Neural progenitor cell (in vitro differentiated cells): ENCODE results near the gene ZDHHC8. TPM values are rescaled to one million over a fixed set of nuclear protein-coding genes. Genes with fewer than 3 reads are reported as not detected.

Experiments
- DNase-seq: peaks from one replicate; pipeline ENCODE4 v3.0.0-alpha.2; 2016; ENCODE audit warnings: low spot score
- H2AFZ ChIP-seq: fragments of 200-600 bp; sonication (generic); replicated peaks from 2 replicates; pipeline ENCODE4 v1.6.1; 2016; ENCODE audit warnings: antibody characterized with exemption
- H3F3A ChIP-seq: fragments of 200-600 bp; sonication (generic); 2 replicates; pipeline ENCODE4 v1.6.1; 2016; ENCODE audit warnings: antibody characterized with exemption, low read depth
- H3K27ac ChIP-seq: fragments of 200-600 bp; sonication (generic); 2 replicates; pipeline ENCODE4 v1.5.1; 2016; ENCODE audit warnings: mild to moderate bottlenecking
- H3K27me3 ChIP-seq: fragments of 200-600 bp; sonication (generic); 2 replicates; pipeline ENCODE4 v1.6.1; 2016; ENCODE audit warnings: mild to moderate bottlenecking, moderate library complexity
- H3K36me3 ChIP-seq: fragments of 200-600 bp; sonication (generic); 2 replicates; pipeline ENCODE4 v1.5.1; 2016
- H3K4me1 ChIP-seq: fragments of 200-600 bp; sonication (generic); 2 replicates; pipeline ENCODE4 v1.6.1; 2016; ENCODE audit warnings: mixed run types
- H3K4me2 ChIP-seq: fragments of 200-600 bp; sonication (generic); 2 replicates; pipeline ENCODE4 v1.6.1; 2016
- H3K4me3 ChIP-seq: fragments of 200-600 bp; sonication (generic); 2 replicates; pipeline ENCODE4 v1.5.1; 2016
- H3K79me2 ChIP-seq: fragments of 200-600 bp; sonication (generic); 2 replicates; pipeline ENCODE4 v1.6.1; 2016; ENCODE audit warnings: low read depth
- H3K9ac ChIP-seq: fragments of 200-600 bp; sonication (generic); 2 replicates; pipeline ENCODE4 v1.6.1; 2016
- H3K9me3 ChIP-seq: fragments of 200-600 bp; sonication (generic); 2 replicates; pipeline ENCODE4 v1.5.1; 2016; ENCODE audit warnings: low read depth
- H4K20me1 ChIP-seq: fragments of 200-600 bp; sonication (generic); 2 replicates; pipeline ENCODE4 v1.6.1; 2016; ENCODE audit warnings: low read depth
- H3K27ac Mint-ChIP-seq: 3 replicates; pipeline ENCODE4 v1.8.0; 2021; ENCODE audit warnings: mixed read lengths
- H3K27me3 Mint-ChIP-seq: 2 replicates; pipeline ENCODE4 v1.8.0; 2022; ENCODE audit warnings: low read depth, mild to moderate bottlenecking, inconsistent platforms, moderate library complexity, mixed read lengths; ENCODE audit not compliant: insufficient read depth
- H3K36me3 Mint-ChIP-seq: 3 replicates; pipeline ENCODE4 v1.8.0; 2021; ENCODE audit warnings: mixed read lengths
- H3K4me1 Mint-ChIP-seq: 3 replicates; pipeline ENCODE4 v1.8.0; 2021; ENCODE audit warnings: mixed read lengths
- H3K4me3 Mint-ChIP-seq: 3 replicates; pipeline ENCODE4 v1.8.0; 2021; ENCODE audit warnings: mild to moderate bottlenecking, moderate library complexity, mixed read lengths
- H3K9me3 Mint-ChIP-seq: 3 replicates; pipeline ENCODE4 v1.8.0; 2020; ENCODE audit warnings: mixed read lengths
- EZH2 ChIP-seq: fragments of 200-600 bp; sonication (generic); IDR thresholded peaks from 2 replicates; pipeline ENCODE4 v1.6.1; 2017; ENCODE audit warnings: antibody characterized with exemption, mild to moderate bottlenecking, moderate library complexity
- EZH2phosphoT487 ChIP-seq: fragments of 200-600 bp; sonication (generic); IDR thresholded peaks from 2 replicates; pipeline ENCODE4 v1.6.1; 2017; ENCODE audit warnings: antibody characterized with exemption
- total RNA-seq: library from RNA; depleted of rRNA; stranded (reverse); fragments of >200 nt; gene quantifications from 2 replicates; pipeline ENCODE4 v1.2.3, GENCODE V29; 2015; ENCODE audit warnings: low replicate concordance
- TF ChIP-seq, protein P1 (sequence below): fragments of 200-600 bp; sonication (generic); IDR thresholded peaks from 2 replicates; pipeline ENCODE4 v1.5.1; 2017; ENCODE audit warnings: antibody characterized with exemption, mild to moderate bottlenecking

The ZDHHC8 gene
- total RNA-seq, 1 donor from 2014 or later = 7.1 TPM

DNA sequence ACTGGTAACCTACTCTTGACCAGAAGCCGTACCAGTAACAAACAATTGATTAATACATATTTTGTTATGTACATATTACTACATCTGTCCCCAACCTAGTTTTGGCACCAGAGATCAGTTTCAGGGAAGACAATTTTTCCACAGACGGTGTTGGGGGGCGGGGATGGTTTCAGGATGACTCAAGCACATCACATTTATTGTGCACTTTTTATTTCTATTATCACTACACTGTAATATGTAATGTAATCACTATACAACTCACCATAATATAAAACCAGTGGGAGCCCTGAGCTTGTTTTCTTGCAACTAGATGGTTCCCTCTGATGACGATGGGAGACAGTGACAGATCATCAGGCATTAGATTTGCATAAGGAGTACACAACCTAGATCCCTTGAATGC is 36.1 kb upstream of the ZDHHC8 start:
- H4K20me1 ChIP-seq = peaks cover 51% of the 10 kb centered on the region
- TF ChIP-seq EZH2phosphoT487 (no peak), EZH2 (no peak)
- TF ChIP-seq, protein P1, sequence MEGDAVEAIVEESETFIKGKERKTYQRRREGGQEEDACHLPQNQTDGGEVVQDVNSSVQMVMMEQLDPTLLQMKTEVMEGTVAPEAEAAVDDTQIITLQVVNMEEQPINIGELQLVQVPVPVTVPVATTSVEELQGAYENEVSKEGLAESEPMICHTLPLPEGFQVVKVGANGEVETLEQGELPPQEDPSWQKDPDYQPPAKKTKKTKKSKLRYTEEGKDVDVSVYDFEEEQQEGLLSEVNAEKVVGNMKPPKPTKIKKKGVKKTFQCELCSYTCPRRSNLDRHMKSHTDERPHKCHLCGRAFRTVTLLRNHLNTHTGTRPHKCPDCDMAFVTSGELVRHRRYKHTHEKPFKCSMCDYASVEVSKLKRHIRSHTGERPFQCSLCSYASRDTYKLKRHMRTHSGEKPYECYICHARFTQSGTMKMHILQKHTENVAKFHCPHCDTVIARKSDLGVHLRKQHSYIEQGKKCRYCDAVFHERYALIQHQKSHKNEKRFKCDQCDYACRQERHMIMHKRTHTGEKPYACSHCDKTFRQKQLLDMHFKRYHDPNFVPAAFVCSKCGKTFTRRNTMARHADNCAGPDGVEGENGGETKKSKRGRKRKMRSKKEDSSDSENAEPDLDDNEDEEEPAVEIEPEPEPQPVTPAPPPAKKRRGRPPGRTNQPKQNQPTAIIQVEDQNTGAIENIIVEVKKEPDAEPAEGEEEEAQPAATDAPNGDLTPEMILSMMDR = no peak
- Mint-ChIP-seq H3K27me3 (peaks cover 5% of the 10 kb centered on the region), H3K9me3 (no peaks in the 10 kb centered on the region), H3K4me1 (no peaks in the 10 kb centered on the region), H3K27ac (peak overlapping the region; percentile 44), H3K36me3 (peaks cover 78% of the 10 kb centered on the region), H3K4me3 (no peak overlapping the region)
- no peak overlapping the region for H3K9ac ChIP-seq
- H2AFZ ChIP-seq = no peak overlapping the region
- peaks cover 32% of the 10 kb centered on the region for H3K36me3 ChIP-seq
- no peaks in the 10 kb centered on the region for H3K9me3 ChIP-seq
- H3K4me2 ChIP-seq = no peak overlapping the region
- H3K4me3 ChIP-seq = no peak overlapping the region
- no peak for DNase-seq
- no peaks in the 10 kb centered on the region for H3K27me3 ChIP-seq
- peaks cover 4% of the 10 kb centered on the region for H3F3A ChIP-seq
- no peak overlapping the region for H3K27ac ChIP-seq
- H3K79me2 ChIP-seq = peaks cover 61% of the 10 kb centered on the region
- H3K4me1 ChIP-seq = no peaks in the 10 kb centered on the region

DNA sequence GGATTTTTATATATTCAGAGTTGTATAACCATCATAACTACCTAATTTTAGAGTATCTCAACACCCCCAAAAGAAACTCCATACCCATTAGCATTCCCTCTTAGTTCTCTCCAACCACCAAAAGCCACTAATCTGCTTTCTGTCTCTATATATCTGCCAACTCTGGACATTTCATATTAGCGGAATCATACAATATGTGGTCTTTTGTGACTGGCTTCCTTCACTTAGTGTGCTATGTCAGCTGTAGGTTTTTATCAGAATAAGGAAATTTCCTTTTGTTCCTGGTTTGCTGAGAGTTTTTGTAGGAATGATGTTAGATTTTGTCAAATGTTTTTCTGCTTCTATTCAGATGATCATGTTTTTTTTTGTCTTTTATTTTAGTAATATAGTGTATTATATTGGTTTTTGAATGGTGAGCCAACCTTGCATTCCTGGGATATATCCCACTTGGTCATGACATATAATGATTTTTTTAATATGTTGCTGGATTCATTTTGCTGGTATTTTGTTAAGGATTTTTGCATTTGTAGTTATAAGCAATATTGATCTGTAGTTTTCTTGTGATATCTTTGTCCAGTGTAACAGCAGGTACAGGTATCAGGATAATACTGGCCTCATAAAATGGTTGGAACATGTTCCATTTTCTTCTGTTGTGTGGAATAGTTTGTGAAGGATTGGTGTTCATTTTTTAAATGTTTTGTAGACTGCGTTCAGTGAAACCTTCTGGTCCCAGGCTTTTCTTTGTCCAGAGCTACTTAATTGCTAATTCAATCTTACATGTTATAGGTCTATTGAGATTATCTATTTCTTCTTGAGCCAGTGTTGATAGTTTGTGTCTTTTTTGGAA is 34.8 kb upstream of the ZDHHC8 start:
- H3K9me3 ChIP-seq = no peaks in the 10 kb centered on the region
- Mint-ChIP-seq H3K27ac (no peak overlapping the region), H3K27me3 (peaks cover 2% of the 10 kb centered on the region), H3K36me3 (peaks cover 72% of the 10 kb centered on the region), H3K4me1 (no peaks in the 10 kb centered on the region), H3K4me3 (no peak overlapping the region), H3K9me3 (no peaks in the 10 kb centered on the region)
- H3K36me3 ChIP-seq = peaks cover 30% of the 10 kb centered on the region
- H3K79me2 ChIP-seq = peaks cover 66% of the 10 kb centered on the region
- H3K27ac ChIP-seq = no peak overlapping the region
- H3K4me2 ChIP-seq = no peak overlapping the region
- no peaks in the 10 kb centered on the region for H3F3A ChIP-seq
- no peaks in the 10 kb centered on the region for H3K4me1 ChIP-seq
- TF ChIP-seq EZH2phosphoT487 (no peak), EZH2 (no peak)
- TF ChIP-seq, protein P1 = no peak
- H2AFZ ChIP-seq = no peak overlapping the region
- no peak for DNase-seq
- H4K20me1 ChIP-seq = peaks cover 45% of the 10 kb centered on the region
- H3K4me3 ChIP-seq = no peak overlapping the region
- H3K27me3 ChIP-seq = no peaks in the 10 kb centered on the region
- H3K9ac ChIP-seq = no peak overlapping the region

DNA sequence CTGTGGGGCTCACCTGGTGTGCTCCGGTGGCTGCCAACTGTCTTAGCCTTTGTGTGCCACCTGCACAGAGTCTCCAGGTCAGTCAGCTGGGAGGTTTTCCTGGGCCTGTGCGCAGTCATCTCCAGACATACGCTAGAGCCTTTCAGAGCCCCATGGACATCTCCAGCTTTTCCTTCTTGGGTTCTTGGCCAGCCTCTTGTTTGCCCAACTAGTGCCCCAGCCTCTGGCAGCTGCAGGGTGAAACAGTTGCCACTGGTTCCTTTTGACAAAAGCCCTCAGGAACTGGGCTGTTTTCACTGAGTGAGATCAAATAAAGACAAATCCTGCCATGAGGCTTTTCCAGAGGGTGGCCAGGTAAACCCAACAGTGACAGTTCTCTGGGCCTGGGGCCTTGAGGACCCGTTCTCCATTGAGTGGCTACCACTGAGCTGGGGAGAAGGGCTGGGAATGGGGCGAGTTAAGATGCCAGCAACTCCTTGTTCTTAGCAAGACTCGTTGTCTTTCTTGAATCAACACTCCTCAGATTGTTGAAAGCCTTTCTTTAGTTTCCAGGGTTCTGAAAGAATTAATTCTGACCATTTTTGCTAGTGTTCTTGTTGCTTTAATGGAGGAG is 32.4 kb upstream of the ZDHHC8 start:
- peaks cover 88% of the 10 kb centered on the region for H3K79me2 ChIP-seq
- no peak overlapping the region for H3K9ac ChIP-seq
- H4K20me1 ChIP-seq = peaks cover 63% of the 10 kb centered on the region
- H3K36me3 ChIP-seq = peaks cover 38% of the 10 kb centered on the region
- H3K4me3 Mint-ChIP-seq = no peak overlapping the region
- peaks cover 62% of the 10 kb centered on the region for H3K36me3 Mint-ChIP-seq
- H3K4me1 Mint-ChIP-seq = no peaks in the 10 kb centered on the region
- H3K4me2 ChIP-seq = no peak overlapping the region
- H3K9me3 ChIP-seq = no peaks in the 10 kb centered on the region
- H3K9me3 Mint-ChIP-seq = no peaks in the 10 kb centered on the region
- DNase-seq = no peak
- H3K27me3 ChIP-seq = no peaks in the 10 kb centered on the region
- no peaks in the 10 kb centered on the region for H3K27me3 Mint-ChIP-seq
- no peaks in the 10 kb centered on the region for H3F3A ChIP-seq
- no peak overlapping the region for H3K4me3 ChIP-seq
- H3K27ac Mint-ChIP-seq = no peak overlapping the region
- H3K4me1 ChIP-seq = no peaks in the 10 kb centered on the region
- H3K27ac ChIP-seq = no peak overlapping the region
- no peak for TF ChIP-seq EZH2
- no peak for TF ChIP-seq EZH2phosphoT487
- TF ChIP-seq, protein P1 = no peak
- H2AFZ ChIP-seq = no peak overlapping the region
